Heart left ventricle (tissue), 16 donors: ENCODE results near the gene ATXN7L1. TPM values are rescaled to one million over a fixed set of nuclear protein-coding genes. Genes with fewer than 3 reads are reported as not detected.

ENCODE experiments used
- ATAC-seq, 4 donors: fragments of 200-7000 bp; cut with Tn5 transposase; one replicate each; pipeline ENCODE4 v1.9.1; 2020 to 2022; ENCODE audit warnings: moderate library complexity in 4 of 4, mild to moderate bottlenecking in 3 of 4, moderate number of reproducible peaks in 1 of 4
- DNase-seq, 5 donors: peaks; one replicate each; pipeline ENCODE4 v3.0.0-alpha.2; 2020
- H3K27ac ChIP-seq, 12 donors: fragments of 200-600 bp; sonication (generic) in 4 of 12; one replicate each; pipeline versions ENCODE4 v1.5.0 to v1.8.0; 2016 to 2022; ENCODE audit warnings: mild to moderate bottlenecking in 2 of 12
- H3K27me3 ChIP-seq, 9 donors: fragments of 200-600 bp; sonication (generic) in 2 of 9; one replicate each; pipeline versions ENCODE4 v1.5.1 to v1.8.0; 2016 to 2022; ENCODE audit warnings: mild to moderate bottlenecking in 3 of 9
- H3K36me3 ChIP-seq, 9 donors: fragments of 200-600 bp; sonication (generic) in 2 of 9; one replicate each; pipeline versions ENCODE4 v1.5.0 to v1.8.0; 2018 to 2022; ENCODE audit warnings: mild to moderate bottlenecking in 2 of 9
- H3K4me1 ChIP-seq, 12 donors: fragments of 200-600 bp; sonication (generic) in 4 of 12; one replicate each; pipeline versions ENCODE4 v1.5.0 to v1.8.0; 2016 to 2022; ENCODE audit warnings: mild to moderate bottlenecking in 3 of 12
- H3K4me3 ChIP-seq, 12 donors: fragments of 200-600 bp; sonication (generic) in 4 of 12; one replicate each; pipeline versions ENCODE4 v1.5.0 to v1.8.0; 2017 to 2022; ENCODE audit warnings: mild to moderate bottlenecking in 9 of 12, moderate library complexity in 4 of 12
- H3K9me3 ChIP-seq, 12 donors: fragments of 200-600 bp; sonication (generic) in 4 of 12; one replicate each; pipeline versions ENCODE4 v1.5.0 to v1.8.0; 2016 to 2022; ENCODE audit warnings: mild to moderate bottlenecking in 1 of 12
- POLR2A ChIP-seq, 2 donors: fragments of 450-650 bp; IDR thresholded peaks; one replicate each; pipeline ENCODE4 v1.6.1; 2017; ENCODE audit warnings: antibody characterized with exemption in 2 of 2, mild to moderate bottlenecking in 2 of 2, moderate library complexity in 2 of 2
- WGBS, 4 donors: extraction: QIAGEN DNeasy Blood & Tissue Kit in 2 of 4; methylation state at CpG; one replicate each; pipeline versions ENCODE4 v1.1.5 to v1.1.7; 2013 to 2018; 5-methylcytosine and 5-hydroxymethylcytosine counted together
- intact Hi-C, 10 donors: fragments of 100-400 bp; cut with DNase I; formaldehyde crosslinking; loops; one replicate each; pipeline versions ENCODE4 v1.11.1 to v1.14.2; 2022
- polyA plus RNA-seq, 2 donors: library from polyadenylated mRNA; stranded (reverse); fragments of 200-250 nt; gene quantifications; one replicate each; pipeline ENCODE4 v1.2.3, GENCODE V29; 2013
- total RNA-seq, 9 donors: library from RNA; depleted of rRNA in 2 of 9; stranded (reverse); fragments of >200 nt in 2 of 9; fragmentation: NEBNext Ultra II Directional in 3 of 9; extraction: Animal tissue kit (Norgen Biotek cat#: 25700) in 3 of 9; gene quantifications; one replicate each; pipeline versions ENCODE4 v1.1.0 to v1.2.4, GENCODE V29; 2016 to 2023
- TF ChIP-seq, protein P1 (sequence below), 12 donors: fragments of 200-600 bp; sonication (generic) in 4 of 12; IDR thresholded peaks; one replicate each; pipeline versions ENCODE4 v1.5.0 to v1.8.0; 2018 to 2022; ENCODE audit warnings: antibody characterized with exemption in 12 of 12, mild to moderate bottlenecking in 5 of 12
- donor health status: ischemic (EF 13 %, LVEDD 7.1; RV severe dilation, severe dysfunction).
- donor health status: healthy with polysubstance abuse.
- donor health status: DM: no; HTN: yes; CAD: no.
- donor health status: DM: no; HTN: no; CAD: no.
- donor health status: ischemic (EF 25% LVEDD 6.9; RV normal size, moderate dysfunction).
- donor health status: ischemic (EF 25% LVEDD 5.7; RV mildly dilated, moderate dysfunction).
- donor health status: healthy.
- donor health status: DM: yes; HTN: yes; CAD: no.
- donor health status: ischemic (EF 35%, LVEDD 5.7; RV mildly dilated, moderate dysfunction).
- donor health status: nonischemic (EF 11% LVEDD 7.7; RV severe dilation, severe dysfunction).
- donor health status: DM: yes; HTN: yes; CAD: no.
- donor health status: PGD.
- donor health status: ischemic (EF 29% LVEDD 5.4; RV normal size, mild dysfunction).
- donor health status: nonischemic (EF 23%, LVEDD 6.1; RV moderate dilation, normal function).

The ATXN7L1 gene
- total and polyA plus RNA-seq, 11 donors = 2.0 to 10.6 (median 3.6) TPM

DNA sequence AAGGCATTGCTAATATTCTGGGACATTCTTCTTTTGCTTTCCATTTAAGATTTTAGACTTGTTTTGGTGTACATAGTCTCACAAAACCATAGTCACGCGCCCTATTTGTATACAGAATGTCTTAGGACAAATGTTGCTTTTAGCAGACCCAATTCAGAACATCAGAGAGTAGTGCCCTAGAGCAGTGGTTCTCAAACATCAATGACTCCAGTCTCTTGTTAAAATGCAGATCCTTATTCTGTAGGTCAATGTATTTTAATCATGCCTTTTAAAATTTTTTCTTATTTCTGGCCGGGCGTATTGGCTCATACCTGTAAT, 167.7 kb downstream of the ATXN7L1 start:
- DNase-seq (no peak), ATAC-seq (no peak)
- Histone ChIP-seq H3K4me3 (no peak overlapping the region), H3K4me1 (peaks cover 0 to 19% (median 6%) of the 10 kb centered on the region in 12 donors), H3K27ac (no peak overlapping the region), H3K9me3 (peaks cover 0 to 24% (median 10%) of the 10 kb centered on the region in 12 donors), H3K36me3 (no peaks in the 10 kb centered on the region), H3K27me3 (no peaks in the 10 kb centered on the region)
- intact Hi-C loops = no loop called here
- TF ChIP-seq, protein P1, sequence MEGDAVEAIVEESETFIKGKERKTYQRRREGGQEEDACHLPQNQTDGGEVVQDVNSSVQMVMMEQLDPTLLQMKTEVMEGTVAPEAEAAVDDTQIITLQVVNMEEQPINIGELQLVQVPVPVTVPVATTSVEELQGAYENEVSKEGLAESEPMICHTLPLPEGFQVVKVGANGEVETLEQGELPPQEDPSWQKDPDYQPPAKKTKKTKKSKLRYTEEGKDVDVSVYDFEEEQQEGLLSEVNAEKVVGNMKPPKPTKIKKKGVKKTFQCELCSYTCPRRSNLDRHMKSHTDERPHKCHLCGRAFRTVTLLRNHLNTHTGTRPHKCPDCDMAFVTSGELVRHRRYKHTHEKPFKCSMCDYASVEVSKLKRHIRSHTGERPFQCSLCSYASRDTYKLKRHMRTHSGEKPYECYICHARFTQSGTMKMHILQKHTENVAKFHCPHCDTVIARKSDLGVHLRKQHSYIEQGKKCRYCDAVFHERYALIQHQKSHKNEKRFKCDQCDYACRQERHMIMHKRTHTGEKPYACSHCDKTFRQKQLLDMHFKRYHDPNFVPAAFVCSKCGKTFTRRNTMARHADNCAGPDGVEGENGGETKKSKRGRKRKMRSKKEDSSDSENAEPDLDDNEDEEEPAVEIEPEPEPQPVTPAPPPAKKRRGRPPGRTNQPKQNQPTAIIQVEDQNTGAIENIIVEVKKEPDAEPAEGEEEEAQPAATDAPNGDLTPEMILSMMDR (IDR thresholded peaks at IDR 0.05) = no peak
- no peak for TF ChIP-seq POLR2A (IDR thresholded peaks at IDR 0.05)
- 97 to 100% (median 98%) methylated on average over 4 of the region's 4 CpGs for WGBS, 4 donors

DNA sequence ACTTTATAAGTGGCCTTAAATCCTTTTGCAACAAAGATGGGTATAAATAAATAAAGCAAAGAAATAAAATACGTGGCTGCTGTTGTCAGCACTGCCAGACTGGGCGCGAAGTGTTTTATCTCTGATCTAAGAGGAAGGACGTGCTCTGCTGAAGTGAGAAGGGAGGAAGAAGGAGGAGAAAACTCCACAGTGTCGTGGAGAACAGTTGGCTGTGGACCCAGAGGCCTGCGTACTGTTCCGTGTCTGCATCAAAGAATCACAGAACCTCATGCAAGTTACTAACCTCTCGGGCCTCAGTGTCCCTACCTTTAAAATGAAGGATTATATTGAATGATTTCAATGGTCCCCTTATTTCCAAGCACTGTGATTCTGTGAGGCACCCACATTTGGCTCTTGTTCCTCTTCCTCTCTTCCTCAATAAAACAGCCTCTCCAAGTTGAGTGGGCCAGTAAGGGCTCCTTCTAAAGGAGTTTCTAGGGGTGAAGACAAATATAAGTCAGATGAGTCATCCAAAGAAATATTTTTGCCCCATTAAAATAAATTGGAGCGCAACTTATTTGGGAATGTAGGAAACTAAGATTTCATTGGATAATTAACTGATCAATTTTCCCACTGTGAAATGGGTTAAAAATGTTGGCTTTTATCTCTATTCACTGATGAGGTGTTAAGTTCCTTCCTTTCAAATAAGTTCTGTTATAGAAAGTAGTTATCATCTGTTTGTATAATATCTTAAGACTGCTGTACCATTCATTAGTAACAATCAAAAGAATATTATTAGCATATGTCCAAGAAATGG, 168.2 kb downstream of the ATXN7L1 start:
- Histone ChIP-seq H3K4me3 (no peak overlapping the region), H3K36me3 (no peaks in the 10 kb centered on the region), H3K4me1 (peaks cover 0 to 13% (median 3%) of the 10 kb centered on the region in 12 donors), H3K9me3 (peaks cover 0 to 24% (median 10%) of the 10 kb centered on the region in 12 donors), H3K27me3 (no peaks in the 10 kb centered on the region), H3K27ac (no peak overlapping the region)
- WGBS, 4 donors = 40 to 44% (median 42%) methylated on average over 9 of the region's 9 CpGs
- no peak for TF ChIP-seq POLR2A (IDR thresholded peaks at IDR 0.05)
- TF ChIP-seq, protein P1 (IDR thresholded peaks at IDR 0.05) = no peak
- intact Hi-C loops = no loop called here
- DNase-seq = no peak
- ATAC-seq = peak in 2 of 4 donors; percentile 37 to 49

GRCh38 chr7:105707381-105707780, 169.0 kb downstream of the ATXN7L1 start:
- ATAC-seq = no peak
- intact Hi-C loops = no loop called here
- TF ChIP-seq, protein P1 (IDR thresholded peaks at IDR 0.05) = no peak
- no peak for TF ChIP-seq POLR2A (IDR thresholded peaks at IDR 0.05)

DNA sequence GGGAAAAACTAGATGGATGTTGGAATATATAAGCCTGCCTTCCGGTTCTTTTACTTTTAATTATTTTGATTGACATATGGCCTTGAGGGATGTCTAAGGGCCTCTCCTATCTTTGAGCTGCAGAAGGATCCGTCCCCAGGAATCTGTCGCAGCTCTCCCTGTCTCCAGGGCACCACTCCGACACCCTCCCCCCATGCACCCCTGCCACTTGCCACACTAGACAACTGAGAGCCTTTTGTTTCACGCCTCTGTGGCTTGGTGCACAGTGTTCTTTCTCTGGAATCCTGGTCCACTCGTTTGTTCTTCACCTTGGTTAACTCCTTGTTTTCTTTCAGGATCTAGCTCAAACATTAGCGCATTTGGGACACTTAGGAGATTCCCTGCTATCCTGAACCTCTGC, 171.0 kb downstream of the ATXN7L1 start:
- Histone ChIP-seq H3K4me1 (peaks cover 0 to 13% (median 3%) of the 10 kb centered on the region in 12 donors), H3K9me3 (no peaks in the 10 kb centered on the region), H3K27me3 (no peaks in the 10 kb centered on the region), H3K36me3 (no peaks in the 10 kb centered on the region), H3K27ac (no peak overlapping the region), H3K4me3 (no peak overlapping the region)
- ATAC-seq (no peak), DNase-seq (no peak)
- intact Hi-C loops = no loop called here
- TF ChIP-seq POLR2A (IDR thresholded peaks at IDR 0.05) = no peak
- TF ChIP-seq, protein P1 (IDR thresholded peaks at IDR 0.05) = no peak
- 79 to 93% (median 88%) methylated on average over 7 of the region's 7 CpGs for WGBS, 4 donors

More at GRCh38 chr7:105707381-105707780, 169.0 kb downstream of the ATXN7L1 start:
- no peak overlapping the region for H3K27ac ChIP-seq
- no peak for DNase-seq
- 88 to 97% (median 89%) methylated on average over 3 of the region's 3 CpGs for WGBS, 4 donors
- no peak overlapping the region for H3K4me3 ChIP-seq
- H3K9me3 ChIP-seq = peaks cover 0 to 19% (median 10%) of the 10 kb centered on the region in 12 donors
- no peaks in the 10 kb centered on the region for H3K36me3 ChIP-seq
- H3K27me3 ChIP-seq = no peaks in the 10 kb centered on the region
- H3K4me1 ChIP-seq = peaks cover 0 to 13% (median 3%) of the 10 kb centered on the region in 12 donors
